ENCODE measurements around the gene SPN.
"Not testable (repeated sequence)": the region's sequence is repeated elsewhere in the genome, so short reads cannot be mapped to it uniquely, and the experiment has no call there.

Gene SPN

GRCh38 chr16:29676989-29677785 lies 14.1 kb downstream of the SPN start:
- DNase-seq (no peak), ATAC-seq (no peak)

GRCh38 chr16:29678691-29679267 lies 15.7 kb downstream of the SPN start, which contains the start of gene QPRT:
Gene QPRT (plus strand): TSS chr16:29679180. CDS start chr16:29679198, 18 bp downstream.
- no peak for ATAC-seq
- no peak for DNase-seq

GRCh38 chr16:29680180-29680598 lies 17.1 kb downstream of the SPN start:
- DNase-seq (no peak), ATAC-seq (no peak)

- ATAC-seq (no peak), DNase-seq (no peak)
Measured at GRCh38 chr16:29683543-29684090, 20.6 kb downstream of the SPN start.

- ATAC-seq (no peak), DNase-seq (no peak)
Measured at GRCh38 chr16:29684679-29685078, 21.6 kb downstream of the SPN start.

- DNase-seq = no peak
- ATAC-seq = no peak
Measured at GRCh38 chr16:29686740-29687332, 23.8 kb downstream of the SPN start.

GRCh38 chr16:29687755-29688154 lies 24.7 kb downstream of the SPN start:
- ATAC-seq (no peak), DNase-seq (no peak)

- ATAC-seq = no peak
- DNase-seq = no peak
Measured at GRCh38 chr16:29688172-29688571, 25.1 kb downstream of the SPN start.

- not testable (repeated sequence) for ATAC-seq, DNase-seq
Measured at GRCh38 chr16:29689490-29690351, 26.7 kb downstream of the SPN start.

- DNase-seq, ATAC-seq: not testable (repeated sequence)
Measured at GRCh38 chr16:29692606-29693005, 29.6 kb downstream of the SPN start.

- no peak for DNase-seq
- ATAC-seq = no peak
Measured at GRCh38 chr16:29694384-29695195, 31.5 kb downstream of the SPN start.

- DNase-seq, ATAC-seq: not testable (repeated sequence)
Measured at GRCh38 chr16:29695675-29696074, 32.6 kb downstream of the SPN start.

GRCh38 chr16:29696881-29697331 lies 33.9 kb downstream of the SPN start:
- ATAC-seq = no peak
- DNase-seq = no peak

- DNase-seq = no peak
- no peak for ATAC-seq
Measured at GRCh38 chr16:29697391-29697790, 34.3 kb downstream of the SPN start.

GRCh38 chr16:29698042-29698441 lies 35.0 kb downstream of the SPN start:
- ATAC-seq (no peak), DNase-seq (no peak)

- ATAC-seq = no peak
- no peak for DNase-seq
Measured at GRCh38 chr16:29698484-29699323, 35.7 kb downstream of the SPN start.

GRCh38 chr16:29699324-29700219 lies 36.5 kb downstream of the SPN start:
- ATAC-seq = no peak
- no peak for DNase-seq

- ATAC-seq = peak; percentile 24
- DNase-seq = peak; percentile 78
Measured at GRCh38 chr16:29700253-29700987, 37.4 kb downstream of the SPN start.

All from stimulated activated naive CD8-positive, alpha-beta T cell treated with anti-CD3 and anti-CD28 coated beads, Interleukin-15, Interleukin-2, amounts not matched to agents 100 U/mL and 50 U/mL, for 24 hours (primary cell).